GM10266 (cell line): Measurements from ENCODE around the gene PEPD.

Source experiments
- DNase-seq: peaks from one replicate; pipeline ENCODE4 v3.0.0; 2012; ENCODE audit errors: extremely low spot score
- TF ChIP-seq, protein P1 (sequence below): IDR thresholded peaks from 2 replicates; pipeline ENCODE4 v1.5.1; 2012; ENCODE audit warnings: mild to moderate bottlenecking, low read depth; ENCODE audit not compliant: control insufficient read depth, insufficient read depth; ENCODE audit errors: missing control alignments

Gene PEPD

DNA sequence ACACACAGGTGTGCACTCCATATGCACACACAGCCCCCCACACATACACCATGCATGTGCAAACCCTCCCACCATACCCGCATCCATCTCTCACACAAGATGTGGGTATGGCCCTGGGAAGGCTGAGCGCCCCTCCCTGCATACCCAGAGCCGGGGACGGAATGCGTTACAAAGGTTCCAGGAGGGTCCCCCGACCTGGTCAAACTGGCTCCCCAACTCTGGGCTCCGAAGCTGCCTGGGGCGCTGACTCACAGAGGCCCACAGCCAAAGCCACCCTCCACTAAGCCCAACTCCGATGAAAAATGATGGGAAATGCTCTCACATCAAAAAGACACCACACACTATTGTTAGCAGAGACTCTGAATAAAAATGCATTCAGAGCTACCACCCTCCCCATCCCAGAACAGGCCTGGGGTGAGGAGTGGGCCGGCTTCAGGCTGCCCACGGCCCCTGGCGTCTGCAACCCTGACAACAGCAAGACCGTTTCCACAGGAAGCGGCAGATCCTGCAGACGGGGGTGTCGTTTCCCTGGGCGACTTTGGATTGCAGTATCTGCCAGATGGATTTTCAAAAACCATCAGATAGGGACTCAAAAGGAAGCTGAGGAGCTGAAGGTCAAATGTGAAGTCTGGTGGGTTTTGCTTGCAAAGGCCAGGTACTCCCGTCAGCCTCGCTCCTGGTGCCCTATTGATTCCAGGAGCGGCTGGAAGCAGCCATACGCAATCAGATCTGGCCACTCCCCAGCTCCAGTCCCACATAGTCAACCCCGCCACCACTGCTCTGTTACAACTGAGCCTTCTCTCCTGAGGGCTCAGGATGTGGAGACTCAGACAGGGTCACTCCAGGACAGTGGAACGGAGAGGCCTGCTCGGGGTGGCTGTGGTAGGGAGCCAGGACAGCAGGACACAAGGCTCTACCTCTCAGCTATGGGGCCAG, 14.3 kb downstream of the PEPD start:
- TF ChIP-seq, protein P1, sequence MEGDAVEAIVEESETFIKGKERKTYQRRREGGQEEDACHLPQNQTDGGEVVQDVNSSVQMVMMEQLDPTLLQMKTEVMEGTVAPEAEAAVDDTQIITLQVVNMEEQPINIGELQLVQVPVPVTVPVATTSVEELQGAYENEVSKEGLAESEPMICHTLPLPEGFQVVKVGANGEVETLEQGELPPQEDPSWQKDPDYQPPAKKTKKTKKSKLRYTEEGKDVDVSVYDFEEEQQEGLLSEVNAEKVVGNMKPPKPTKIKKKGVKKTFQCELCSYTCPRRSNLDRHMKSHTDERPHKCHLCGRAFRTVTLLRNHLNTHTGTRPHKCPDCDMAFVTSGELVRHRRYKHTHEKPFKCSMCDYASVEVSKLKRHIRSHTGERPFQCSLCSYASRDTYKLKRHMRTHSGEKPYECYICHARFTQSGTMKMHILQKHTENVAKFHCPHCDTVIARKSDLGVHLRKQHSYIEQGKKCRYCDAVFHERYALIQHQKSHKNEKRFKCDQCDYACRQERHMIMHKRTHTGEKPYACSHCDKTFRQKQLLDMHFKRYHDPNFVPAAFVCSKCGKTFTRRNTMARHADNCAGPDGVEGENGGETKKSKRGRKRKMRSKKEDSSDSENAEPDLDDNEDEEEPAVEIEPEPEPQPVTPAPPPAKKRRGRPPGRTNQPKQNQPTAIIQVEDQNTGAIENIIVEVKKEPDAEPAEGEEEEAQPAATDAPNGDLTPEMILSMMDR: no peak
- no peak for DNase-seq

DNA sequence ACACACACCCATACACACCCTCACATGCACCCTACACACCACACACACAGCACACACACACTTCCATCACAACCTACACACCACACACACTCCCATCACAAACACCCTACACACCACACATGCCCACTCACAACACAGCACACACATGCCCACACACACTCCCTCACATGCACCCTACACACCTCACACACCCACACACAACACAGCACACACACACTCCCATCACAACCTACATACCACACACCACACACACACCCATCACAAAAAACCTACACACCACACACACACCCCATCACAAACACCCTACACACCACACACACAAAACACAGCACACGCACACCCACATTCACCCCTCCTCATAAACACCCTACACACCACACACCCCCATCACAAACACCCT, 15.1 kb downstream of the PEPD start:
- TF ChIP-seq, protein P1: no peak
- DNase-seq: no peak

DNA sequence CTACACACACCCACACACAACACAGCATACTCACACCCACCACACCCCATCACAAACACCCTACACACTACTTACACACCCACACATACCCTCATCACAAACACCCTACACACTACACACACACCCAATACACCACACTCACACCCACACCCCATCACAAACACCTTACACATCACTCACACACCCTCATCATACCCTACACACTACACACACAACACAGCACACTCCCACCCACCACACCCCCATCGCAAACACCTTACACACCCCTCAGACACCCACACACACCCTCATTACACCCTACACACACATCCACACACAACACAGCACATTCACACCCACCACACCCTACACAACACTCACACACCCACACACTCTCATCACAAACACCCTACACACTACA, 15.8 kb downstream of the PEPD start:
- TF ChIP-seq, protein P1: no peak
- DNase-seq: no peak

DNA sequence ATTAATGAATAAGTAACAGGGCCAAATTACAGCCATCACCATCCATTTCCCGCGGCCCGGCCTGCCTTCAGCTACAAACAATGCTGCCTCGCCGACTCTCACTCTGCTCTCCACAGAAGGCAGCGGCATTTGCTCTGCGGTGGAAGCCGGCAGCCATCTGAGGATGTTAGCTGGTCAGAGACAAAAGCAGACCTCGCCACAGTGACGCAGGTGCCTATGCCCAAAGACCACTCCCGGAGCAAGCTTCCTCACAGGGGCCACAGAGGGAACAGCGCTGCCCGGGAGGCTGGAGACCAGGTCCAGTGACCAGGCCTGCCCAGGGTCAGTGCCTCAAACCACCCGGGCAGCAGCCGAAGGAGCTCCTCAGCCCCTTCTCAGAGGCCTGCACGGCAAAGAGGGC, 16.4 kb downstream of the PEPD start:
- TF ChIP-seq, protein P1: no peak
- DNase-seq: no peak

DNA sequence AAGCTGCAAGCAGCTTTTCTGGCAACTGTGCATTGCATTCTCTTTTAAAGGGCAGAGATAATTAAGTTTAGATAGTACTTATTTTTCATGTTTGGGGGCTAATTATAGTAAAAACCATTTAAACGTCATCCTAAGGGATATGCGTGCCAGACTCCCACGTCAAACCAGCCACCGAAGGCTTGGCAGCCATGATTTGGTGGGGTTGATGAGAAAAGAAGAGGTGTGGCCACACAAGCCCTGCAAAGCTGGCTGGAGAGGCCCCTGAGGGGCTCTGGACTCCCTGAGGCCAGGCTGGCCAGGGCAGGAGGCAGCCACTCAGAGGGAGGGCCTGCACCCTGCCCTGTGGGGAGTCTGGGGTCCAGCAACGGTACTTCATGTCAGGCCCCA, 17.5 kb downstream of the PEPD start:
- TF ChIP-seq, protein P1: no peak
- no peak for DNase-seq

DNA sequence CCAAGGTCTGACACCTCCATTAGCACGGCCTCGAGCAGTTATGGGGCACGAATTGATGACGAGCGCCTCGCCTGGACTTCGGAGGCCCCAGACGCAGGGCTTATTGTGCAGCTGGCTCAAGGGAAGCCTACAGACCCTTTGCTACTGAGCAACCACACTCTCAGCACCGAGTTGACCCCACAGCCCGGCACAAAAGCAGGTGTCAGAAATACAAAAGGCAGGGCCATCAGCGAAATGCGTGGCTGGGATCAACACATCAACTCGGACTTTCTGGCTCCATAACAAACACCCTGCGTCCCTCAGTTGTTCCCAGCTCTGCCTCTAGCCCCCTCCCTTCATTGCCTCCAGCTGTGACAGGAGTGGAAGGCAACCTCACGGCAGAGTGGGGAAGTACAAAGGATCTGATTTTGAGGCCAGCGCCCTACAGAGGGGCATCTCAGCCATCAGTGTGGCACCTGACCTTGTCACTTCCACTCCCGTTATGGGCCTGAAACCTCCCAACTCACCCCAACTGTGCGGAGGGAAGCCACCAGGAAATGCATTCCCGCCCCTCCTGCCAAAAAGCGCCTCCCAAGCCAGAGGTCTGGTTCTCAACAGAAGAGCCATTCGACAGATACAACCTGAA, 18.0 kb downstream of the PEPD start:
- no peak for DNase-seq
- TF ChIP-seq, protein P1: no peak

DNA sequence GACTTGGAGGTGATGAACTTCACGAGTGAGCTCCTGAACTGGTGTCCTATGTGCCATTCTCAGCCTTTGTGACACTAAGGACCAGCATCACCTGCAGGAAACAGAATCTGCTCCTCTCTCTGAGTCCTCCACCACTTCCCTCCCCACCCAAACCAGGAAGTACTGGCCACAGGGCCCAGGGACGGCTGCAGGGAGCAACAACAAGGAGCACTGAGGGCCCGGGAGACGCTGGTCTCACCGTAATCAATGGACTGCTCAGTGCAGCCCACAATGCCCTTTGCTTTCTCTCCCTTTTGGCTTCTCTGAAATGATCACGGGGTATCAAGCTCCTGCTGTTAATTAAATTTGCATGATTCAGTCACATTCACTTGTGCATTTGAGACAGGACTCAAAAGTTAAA, 18.6 kb downstream of the PEPD start:
- no peak for DNase-seq
- TF ChIP-seq, protein P1: no peak
